DND-41 (cell line): ENCODE measurements around the gene ALCAM.

Experiments
- CTCF ChIP-seq: IDR thresholded peaks from 2 replicates; pipeline ENCODE4 v1.5.1; 2012; ENCODE audit warnings: borderline replicate concordance, low read length, moderate library complexity, mild to moderate bottlenecking; ENCODE audit not compliant: poor library complexity, severe bottlenecking; ENCODE audit errors: extremely low read depth
- EZH2 ChIP-seq: IDR thresholded peaks from 3 replicates; pipeline ENCODE4 v1.6.1; 2012; ENCODE audit warnings: borderline replicate concordance, low read depth, mild to moderate bottlenecking, moderate library complexity, low read length, inconsistent platforms; ENCODE audit not compliant: severe bottlenecking

GRCh38 chr3:105449414-105449813 is 82.7 kb downstream of the ALCAM start:
- no peak for TF ChIP-seq CTCF
- TF ChIP-seq EZH2, result no peak
